ENCODE data around the gene CAMK2A. TPM values are rescaled to one million over a fixed set of nuclear protein-coding genes. Genes with fewer than 3 reads are reported as not detected.

The CAMK2A gene
- total RNA-seq, 1 experiment from 2014 or later, result 0.13 TPM

DNA sequence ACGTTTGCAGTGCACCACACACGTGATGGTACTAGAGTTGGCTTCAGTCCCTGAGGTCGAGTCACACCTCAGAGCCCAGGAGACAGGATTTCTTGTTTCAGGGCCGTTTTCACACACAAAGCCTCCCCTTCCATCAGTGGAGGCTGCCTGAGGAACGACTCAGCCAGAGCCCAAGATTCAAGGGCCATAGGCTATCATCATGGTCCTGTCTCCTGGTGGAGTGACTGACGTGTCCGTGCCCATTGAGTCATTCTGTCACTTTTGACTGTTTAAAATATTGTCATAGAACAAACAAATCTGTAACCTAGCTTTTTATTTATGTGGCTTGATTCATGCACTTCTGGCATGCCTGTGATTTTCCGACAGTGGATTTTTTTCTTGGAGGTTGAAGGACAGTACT is 28.3 kb downstream of the CAMK2A start:
- H3K4me2 ChIP-seq, result peak overlapping the region; percentile 4; the same call in 1 of the 2 replicates
- H4K20me1 ChIP-seq (ENCODE audit: insufficient read depth), result no peaks in the 10 kb centered on the region
- ChIA-PET CTCF (no interaction called here), POLR2A (ENCODE audit: unreplicated experiment) (no interaction called here)
- no peak overlapping the region for H2AFZ ChIP-seq
- BruUV-seq (replicated peaks), result no TSS peak
- H3K9me3 ChIP-seq (ENCODE audit: insufficient read depth, low read depth), result no peaks in the 10 kb centered on the region
- peak; percentile 16 to 66 for DNase-seq
- H3K36me3 ChIP-seq (ENCODE audit: low read depth), result no peaks in the 10 kb centered on the region
- no peak overlapping the region for H3K27ac ChIP-seq
- peaks cover 38% of the 10 kb centered on the region for H3K4me1 ChIP-seq (replicated peaks; ENCODE audit: insufficient read depth)
- H3K79me2 ChIP-seq (ENCODE audit: low read depth), result no peaks in the 10 kb centered on the region
- TF ChIP-seq, protein P1, sequence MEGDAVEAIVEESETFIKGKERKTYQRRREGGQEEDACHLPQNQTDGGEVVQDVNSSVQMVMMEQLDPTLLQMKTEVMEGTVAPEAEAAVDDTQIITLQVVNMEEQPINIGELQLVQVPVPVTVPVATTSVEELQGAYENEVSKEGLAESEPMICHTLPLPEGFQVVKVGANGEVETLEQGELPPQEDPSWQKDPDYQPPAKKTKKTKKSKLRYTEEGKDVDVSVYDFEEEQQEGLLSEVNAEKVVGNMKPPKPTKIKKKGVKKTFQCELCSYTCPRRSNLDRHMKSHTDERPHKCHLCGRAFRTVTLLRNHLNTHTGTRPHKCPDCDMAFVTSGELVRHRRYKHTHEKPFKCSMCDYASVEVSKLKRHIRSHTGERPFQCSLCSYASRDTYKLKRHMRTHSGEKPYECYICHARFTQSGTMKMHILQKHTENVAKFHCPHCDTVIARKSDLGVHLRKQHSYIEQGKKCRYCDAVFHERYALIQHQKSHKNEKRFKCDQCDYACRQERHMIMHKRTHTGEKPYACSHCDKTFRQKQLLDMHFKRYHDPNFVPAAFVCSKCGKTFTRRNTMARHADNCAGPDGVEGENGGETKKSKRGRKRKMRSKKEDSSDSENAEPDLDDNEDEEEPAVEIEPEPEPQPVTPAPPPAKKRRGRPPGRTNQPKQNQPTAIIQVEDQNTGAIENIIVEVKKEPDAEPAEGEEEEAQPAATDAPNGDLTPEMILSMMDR (conservative IDR thresholded peaks at IDR 0.05), result no peak
- TF ChIP-seq EZH2 (IDR thresholded peaks at IDR 0.05; ENCODE audit: low read depth), result no peak
- H3K27me3 ChIP-seq (ENCODE audit: insufficient read depth, low read depth), result no peaks in the 10 kb centered on the region
- H3K9me2 ChIP-seq (ENCODE audit: insufficient read depth), result no peaks in the 10 kb centered on the region
- H3K4me3 ChIP-seq, result no peak overlapping the region
- H3F3A ChIP-seq (ENCODE audit: insufficient read depth, low read depth), result peaks cover 16% of the 10 kb centered on the region; the same call in 1 of the 2 replicates
- intact Hi-C loops (cut with micrococcal nuclease; ENCODE audit: unreplicated experiment), result loop anchor here (5.0 kb wide), 1 partner anchor 61 kb away; no protein-coding TSS in a partner anchor

DNA sequence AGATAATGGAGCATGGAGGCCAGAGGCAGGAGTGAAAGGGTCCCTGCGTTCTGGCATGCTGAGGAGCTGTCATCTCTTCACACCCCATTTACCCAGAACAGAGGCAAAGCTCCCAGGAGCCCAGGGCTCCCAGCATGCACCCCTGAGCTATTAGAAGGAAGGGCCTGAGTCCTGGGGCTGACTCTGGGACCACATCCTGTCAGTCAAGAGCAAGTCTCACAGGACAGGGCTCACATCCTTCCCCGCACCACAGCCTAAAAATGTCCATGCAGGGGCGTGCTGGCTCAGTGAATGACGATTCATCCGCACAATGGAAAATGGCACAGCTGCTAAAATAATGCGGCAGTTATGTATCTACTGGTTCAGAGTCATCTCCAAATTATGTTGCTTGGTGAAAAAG is 31.4 kb downstream of the CAMK2A start:
- Histone ChIP-seq H2AFZ (no peak overlapping the region), H4K20me1 (ENCODE audit: insufficient read depth) (no peaks in the 10 kb centered on the region), H3K4me3 (no peak overlapping the region), H3K9me3 (ENCODE audit: insufficient read depth, low read depth) (no peaks in the 10 kb centered on the region), H3K9me2 (ENCODE audit: insufficient read depth) (no peaks in the 10 kb centered on the region), H3F3A (ENCODE audit: insufficient read depth, low read depth) (peaks cover 4% of the 10 kb centered on the region; the same call in 1 of the 2 replicates), H3K4me2 (no peak overlapping the region), H3K27me3 (ENCODE audit: insufficient read depth, low read depth) (no peaks in the 10 kb centered on the region), H3K79me2 (ENCODE audit: low read depth) (no peaks in the 10 kb centered on the region), H3K27ac (no peak overlapping the region), H3K4me1 (replicated peaks; ENCODE audit: insufficient read depth) (peaks cover 24% of the 10 kb centered on the region), H3K36me3 (ENCODE audit: low read depth) (no peaks in the 10 kb centered on the region)
- ChIA-PET CTCF (interaction anchor here (0.6 kb wide), 1 partner anchor 79 kb away, joined by 3 read pairs; no protein-coding TSS in a partner anchor), POLR2A (ENCODE audit: unreplicated experiment) (no interaction called here)
- intact Hi-C loops (cut with micrococcal nuclease; ENCODE audit: unreplicated experiment), result no loop called here
- BruUV-seq (replicated peaks), result no TSS peak
- no peak for TF ChIP-seq EZH2 (IDR thresholded peaks at IDR 0.05; ENCODE audit: low read depth)
- TF ChIP-seq, protein P1 (conservative IDR thresholded peaks at IDR 0.05), result no peak
- no peak for DNase-seq

DNA sequence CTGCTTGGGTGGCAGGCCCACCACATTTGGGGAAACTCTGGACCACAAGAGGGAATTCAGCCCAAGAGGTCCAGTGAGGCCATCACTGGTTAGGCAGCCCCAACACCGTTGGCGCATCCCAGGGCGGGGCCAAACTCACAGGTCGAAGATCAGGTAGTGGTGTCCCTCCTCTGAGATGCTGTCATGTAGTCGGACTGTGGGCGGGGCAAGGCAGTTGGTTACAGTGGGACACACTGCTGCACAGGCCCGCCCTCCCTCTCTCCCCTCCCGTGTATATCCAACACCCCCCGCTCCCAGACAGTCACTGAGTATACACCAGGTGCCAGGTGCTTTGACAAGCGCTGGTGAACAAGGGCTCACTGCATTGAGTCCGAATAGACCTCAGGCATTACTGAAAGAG is 32.1 kb downstream of the CAMK2A start:
- Histone ChIP-seq H3K9me3 (ENCODE audit: insufficient read depth, low read depth) (no peaks in the 10 kb centered on the region), H3K27ac (no peak overlapping the region), H3K4me3 (no peak overlapping the region), H3K79me2 (ENCODE audit: low read depth) (no peaks in the 10 kb centered on the region), H3K36me3 (ENCODE audit: low read depth) (no peaks in the 10 kb centered on the region), H3K4me1 (replicated peaks; ENCODE audit: insufficient read depth) (peaks cover 17% of the 10 kb centered on the region), H2AFZ (no peak overlapping the region), H4K20me1 (ENCODE audit: insufficient read depth) (no peaks in the 10 kb centered on the region), H3K9me2 (ENCODE audit: insufficient read depth) (no peaks in the 10 kb centered on the region), H3F3A (ENCODE audit: insufficient read depth, low read depth) (no peaks in the 10 kb centered on the region), H3K27me3 (ENCODE audit: insufficient read depth, low read depth) (no peaks in the 10 kb centered on the region), H3K4me2 (no peak overlapping the region)
- POLR2A ChIA-PET (ENCODE audit: unreplicated experiment), result no interaction called here
- TF ChIP-seq, protein P1 (conservative IDR thresholded peaks at IDR 0.05), result no peak
- no peak for TF ChIP-seq EZH2 (IDR thresholded peaks at IDR 0.05; ENCODE audit: low read depth)
- no TSS peak for BruUV-seq (replicated peaks)
- intact Hi-C loops (cut with micrococcal nuclease; ENCODE audit: unreplicated experiment), result no loop called here
- DNase-seq, result no peak
- CTCF ChIA-PET, result interaction anchor here (0.6 kb wide), 1 partner anchor 80 kb away, joined by 3 read pairs; no protein-coding TSS in a partner anchor
